Activated CD4-positive, alpha-beta T cell treated with anti-CD3 and anti-CD28 coated beads for 36 hours (primary cell): ENCODE data around the gene DUSP16. TPM values are rescaled to one million over a fixed set of nuclear protein-coding genes. Genes with fewer than 3 reads are reported as not detected.
"Not testable (repeated sequence)": the region's sequence is repeated elsewhere in the genome, so short reads cannot be mapped to it uniquely, and the experiment has no call there.

Experiments
- ATAC-seq: fragments of 200-7000 bp; cut with Tn5 transposase; one replicate; pipeline ENCODE4 v1.10.0; 2021; ENCODE audit warnings: mild to moderate bottlenecking, moderate library complexity
- CTCF ChIA-PET: fragments of 350-600 bp; sonication (Branson Sonifier 250); formaldehyde crosslinking; loops from one replicate; lab custom pipeline; 2021; ENCODE audit warnings: antibody characterized with exemption; lab: Charles Lee
- POLR2A ChIA-PET: fragments of 350-600 bp; sonication (Branson Sonifier 250); formaldehyde crosslinking; loops from one replicate; lab custom pipeline; 2021; ENCODE audit warnings: antibody characterized with exemption, inconsistent platforms; lab: Charles Lee
- DNase-seq: peaks from one replicate; pipeline ENCODE4 v3.0.0-alpha.2; 2020
- H3K27ac Mint-ChIP-seq: one replicate; pipeline ENCODE4 v1.8.0; 2021; ENCODE audit warnings: mixed read lengths
- H3K27me3 Mint-ChIP-seq: one replicate; pipeline ENCODE4 v1.8.0; 2021; ENCODE audit warnings: mixed read lengths
- H3K36me3 Mint-ChIP-seq: one replicate; pipeline ENCODE4 v1.8.0; 2021; ENCODE audit warnings: low read depth, mixed read lengths
- H3K4me1 Mint-ChIP-seq: one replicate; pipeline ENCODE4 v1.8.0; 2021; ENCODE audit warnings: mixed read lengths
- H3K4me3 Mint-ChIP-seq: one replicate; pipeline ENCODE4 v1.8.0; 2021; ENCODE audit warnings: mild to moderate bottlenecking, moderate library complexity, mixed read lengths
- H3K9me3 Mint-ChIP-seq: one replicate; pipeline ENCODE4 v1.8.0; 2021; ENCODE audit warnings: low read depth, mixed read lengths
- intact Hi-C, 2 experiments: fragments of 100-400 bp; cut with DNase I in 1 of 2; cut with micrococcal nuclease in 1 of 2; formaldehyde crosslinking; loops; one replicate each; pipeline versions ENCODE4 v1.14.2 to v1.15.1; 2022 to 2024; cut with DNase I, micrococcal nuclease
- total RNA-seq, 2 experiments: library from RNA; stranded (reverse); gene quantifications; one replicate each; pipeline ENCODE4 v1.2.3, GENCODE V29; 2021

The DUSP16 gene
- total RNA-seq, 2 experiments from 2014 or later: 39.3 to 40.4 TPM

GRCh38 chr12:12482150-12482761 lies 80.4 kb downstream of the DUSP16 start:
- DNase-seq: peak; percentile 45
- ChIA-PET POLR2A (interaction anchor here (0.7 to 1.6 kb wide), 9 partner anchors 8 to 243 kb away, joined by 3 to 8 read pairs (median 4); no protein-coding TSS in a partner anchor), CTCF (interaction anchor here (0.7 to 1.4 kb wide), 5 partner anchors 22 to 255 kb away, joined by 3 to 7 read pairs (median 4); no protein-coding TSS in a partner anchor)
- Mint-ChIP-seq H3K4me1 (peaks cover 78% of the 10 kb centered on the region), H3K4me3 (peak overlapping the region; percentile 80), H3K36me3 (peaks cover 71% of the 10 kb centered on the region), H3K27me3 (no peaks in the 10 kb centered on the region), H3K9me3 (no peaks in the 10 kb centered on the region), H3K27ac (peak overlapping the region; percentile 100)
- peak; percentile 59 for ATAC-seq
- intact Hi-C loops: loop anchor here in 1 of 2 experiments (5.0 kb wide), 1 partner anchor 235 kb away; the partner anchor contains the start of gene CDKN1B

GRCh38 chr12:12481631-12482030 lies 81.0 kb downstream of the DUSP16 start:
- peak overlapping the region; percentile 100 for H3K27ac Mint-ChIP-seq
- no peaks in the 10 kb centered on the region for H3K9me3 Mint-ChIP-seq
- peaks cover 75% of the 10 kb centered on the region for H3K36me3 Mint-ChIP-seq
- no peak for DNase-seq
- intact Hi-C loops: loop anchor here in 1 of 2 experiments (5.0 kb wide), 1 partner anchor 236 kb away; the partner anchor contains the start of gene CDKN1B
- peak overlapping the region; percentile 80 for H3K4me3 Mint-ChIP-seq
- peak; percentile 43 for ATAC-seq
- H3K4me1 Mint-ChIP-seq: peaks cover 75% of the 10 kb centered on the region
- ChIA-PET CTCF (interaction anchor here (0.6 to 1.4 kb wide), 8 partner anchors 15 to 255 kb away, joined by 3 to 7 read pairs (median 4); no protein-coding TSS in a partner anchor), POLR2A (interaction anchor here (0.6 to 1.6 kb wide), 8 partner anchors 20 to 426 kb away, joined by 3 to 8 read pairs (median 4); no protein-coding TSS in a partner anchor)
- no peaks in the 10 kb centered on the region for H3K27me3 Mint-ChIP-seq

- POLR2A ChIA-PET: interaction anchor here (0.7 to 1.4 kb wide), 3 partner anchors 18 to 246 kb away, joined by 3 to 5 read pairs (median 4); no protein-coding TSS in a partner anchor
- H3K27me3 Mint-ChIP-seq: no peaks in the 10 kb centered on the region
- DNase-seq: peak; percentile 67
- peaks cover 79% of the 10 kb centered on the region for H3K4me1 Mint-ChIP-seq
- no peaks in the 10 kb centered on the region for H3K9me3 Mint-ChIP-seq
- peak; percentile 41 for ATAC-seq
- CTCF ChIA-PET: interaction anchor here (0.6 to 1.5 kb wide), 2 partner anchors 26 to 103 kb away, joined by 3 to 5 read pairs; no protein-coding TSS in a partner anchor
- H3K4me3 Mint-ChIP-seq: peak overlapping the region; percentile 57
- intact Hi-C loops: loop anchor here in 1 of 2 experiments (5.0 kb wide), 1 partner anchor 237 kb away; the partner anchor contains the start of gene CDKN1B
- peak overlapping the region; percentile 85 for H3K27ac Mint-ChIP-seq
- peaks cover 67% of the 10 kb centered on the region for H3K36me3 Mint-ChIP-seq
Measured at GRCh38 chr12:12480074-12480473, 82.6 kb downstream of the DUSP16 start.

DNA sequence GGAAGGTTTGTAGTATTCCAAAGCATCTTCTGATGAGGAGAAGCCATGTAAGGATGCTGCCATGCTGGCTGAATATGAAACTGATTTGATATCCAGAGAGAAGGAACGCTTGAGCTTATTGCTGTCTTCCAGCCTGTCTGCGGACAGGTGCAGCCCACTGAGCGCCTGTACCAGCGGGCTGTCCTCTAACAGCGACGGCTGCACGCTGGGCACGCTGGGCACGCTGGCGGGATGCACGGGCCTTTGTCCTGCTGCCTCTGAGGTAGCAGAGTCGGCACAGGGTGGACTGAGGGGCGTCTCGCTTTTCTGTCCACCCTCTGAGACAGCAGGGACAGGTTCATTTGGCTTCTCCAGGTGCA lies 85.2 kb downstream of the DUSP16 start:
- ATAC-seq (no peak), DNase-seq (no peak)
- H3K27me3 Mint-ChIP-seq: no peaks in the 10 kb centered on the region
- peaks cover 85% of the 10 kb centered on the region for H3K4me1 Mint-ChIP-seq
- intact Hi-C loops: no loop called here
- H3K36me3 Mint-ChIP-seq: peaks cover 63% of the 10 kb centered on the region
- ChIA-PET CTCF (interaction anchor here (2.2 to 3.5 kb wide), 2 partner anchors 11 to 100 kb away, joined by 9 to 17 read pairs; no protein-coding TSS in a partner anchor), POLR2A (interaction anchor here (0.9 to 1.4 kb wide), 2 partner anchors 26 to 98 kb away, joined by 4 to 9 read pairs; no protein-coding TSS in a partner anchor)
- no peaks in the 10 kb centered on the region for H3K9me3 Mint-ChIP-seq
- no peak overlapping the region for H3K4me3 Mint-ChIP-seq
- H3K27ac Mint-ChIP-seq: peak overlapping the region; percentile 65

DNA sequence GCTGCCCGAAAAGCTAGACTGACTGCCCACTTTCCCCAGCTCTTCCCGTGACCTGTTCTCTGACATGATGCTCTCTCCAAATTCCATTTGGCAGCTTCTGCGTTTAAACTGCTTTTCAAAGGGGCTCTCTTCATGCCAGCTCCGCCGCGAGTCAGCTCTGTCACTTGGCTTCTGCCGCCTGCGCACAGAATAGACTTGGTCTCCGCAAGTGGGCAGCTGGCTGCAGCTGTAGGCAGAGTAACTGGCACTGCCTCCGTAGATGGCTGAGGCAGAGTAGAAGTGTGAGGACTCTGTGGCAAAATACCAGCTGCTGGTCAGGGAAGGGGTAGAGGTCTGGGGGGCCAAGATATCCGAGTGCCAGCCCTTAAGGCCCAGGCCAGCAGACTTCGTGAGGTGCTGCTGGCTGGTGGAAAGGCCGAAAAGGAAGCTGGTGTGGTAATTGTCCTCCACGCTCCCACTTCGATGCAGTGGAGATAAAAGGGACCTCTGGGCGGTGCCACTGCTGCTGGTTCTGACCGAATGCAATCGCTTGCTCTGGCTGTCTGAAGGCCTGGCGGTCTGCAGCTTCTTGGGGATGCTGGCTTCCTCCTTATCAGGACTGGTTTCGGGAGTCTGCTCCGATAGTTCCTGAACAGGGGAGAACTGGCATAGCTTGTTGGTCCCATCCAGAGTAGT lies 85.7 kb downstream of the DUSP16 start:
- Mint-ChIP-seq H3K27me3 (no peaks in the 10 kb centered on the region), H3K9me3 (no peaks in the 10 kb centered on the region), H3K27ac (peak overlapping the region; percentile 78), H3K36me3 (peaks cover 59% of the 10 kb centered on the region), H3K4me3 (no peak overlapping the region), H3K4me1 (peaks cover 81% of the 10 kb centered on the region)
- DNase-seq: no peak
- intact Hi-C loops: no loop called here
- POLR2A ChIA-PET: interaction anchor here (0.7 to 3.8 kb wide), 4 partner anchors 10 to 248 kb away, joined by 3 to 18 read pairs (median 4); no protein-coding TSS in a partner anchor
- CTCF ChIA-PET: interaction anchor here (0.7 to 4.2 kb wide), 5 partner anchors 10 to 100 kb away, joined by 3 to 22 read pairs (median 12); no protein-coding TSS in a partner anchor
- no peak for ATAC-seq

- Mint-ChIP-seq H3K9me3 (no peaks in the 10 kb centered on the region), H3K36me3 (peaks cover 65% of the 10 kb centered on the region), H3K4me1 (peaks cover 81% of the 10 kb centered on the region), H3K27ac (peak overlapping the region; percentile 97), H3K4me3 (peak overlapping the region; percentile 59), H3K27me3 (no peaks in the 10 kb centered on the region)
- ATAC-seq: peak; percentile 87
- POLR2A ChIA-PET: interaction anchor here (0.6 to 3.8 kb wide), 17 partner anchors 8 to 1784 kb away, joined by 3 to 27 read pairs (median 5); no protein-coding TSS in a partner anchor
- intact Hi-C loops: loop anchor here (1.0 to 2.0 kb wide), 11 partner anchors 9 to 468 kb away; partner anchors contain the start of genes DUSP16 (in 1 of the 2) and GPR19 (in 1 of the 2)
- CTCF ChIA-PET: interaction anchor here (0.9 to 4.2 kb wide), 9 partner anchors 9 to 171 kb away, joined by 3 to 22 read pairs (median 5); partner anchors contain the start of gene DUSP16
- peak; percentile 78 for DNase-seq
Measured at GRCh38 chr12:12474931-12475795, 87.5 kb downstream of the DUSP16 start.

DNA sequence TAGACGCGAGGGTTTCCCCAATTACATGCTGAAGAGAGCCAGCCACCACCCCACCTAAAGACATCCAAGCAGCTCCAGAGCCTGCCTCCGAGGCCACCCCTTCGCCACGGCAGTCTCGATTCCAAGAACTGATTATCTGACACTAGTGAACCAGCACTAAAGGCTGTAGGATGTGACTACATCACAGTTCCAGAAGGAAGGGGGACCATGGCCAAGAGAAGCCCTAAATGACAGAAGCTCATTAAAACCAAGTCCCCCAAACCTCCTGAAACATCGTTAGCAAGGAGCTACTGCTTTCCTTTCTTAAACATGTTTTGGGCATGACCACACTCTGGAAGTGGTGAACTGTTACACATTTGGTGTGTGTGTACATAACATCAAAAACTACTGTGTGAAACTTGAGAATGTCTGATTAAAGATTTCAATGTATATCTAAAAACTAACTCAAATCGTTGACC lies 88.2 kb downstream of the DUSP16 start:
- DNase-seq (peak; percentile 53), ATAC-seq (peak; percentile 47)
- Mint-ChIP-seq H3K9me3 (no peaks in the 10 kb centered on the region), H3K27ac (peak overlapping the region; percentile 97), H3K36me3 (peaks cover 63% of the 10 kb centered on the region), H3K27me3 (no peaks in the 10 kb centered on the region), H3K4me3 (peak overlapping the region; percentile 59), H3K4me1 (peaks cover 77% of the 10 kb centered on the region)
- ChIA-PET POLR2A (interaction anchor here (0.6 to 3.8 kb wide), 18 partner anchors 8 to 1785 kb away, joined by 3 to 27 read pairs (median 4); no protein-coding TSS in a partner anchor), CTCF (interaction anchor here (0.6 to 4.2 kb wide), 16 partner anchors 8 to 465 kb away, joined by 3 to 22 read pairs (median 4); partner anchors contain the start of gene DUSP16)
- intact Hi-C loops: loop anchor here (1.0 to 2.0 kb wide), 6 partner anchors 8 to 467 kb away; partner anchors contain the start of gene DUSP16 (in 1 of the 2)

DNA sequence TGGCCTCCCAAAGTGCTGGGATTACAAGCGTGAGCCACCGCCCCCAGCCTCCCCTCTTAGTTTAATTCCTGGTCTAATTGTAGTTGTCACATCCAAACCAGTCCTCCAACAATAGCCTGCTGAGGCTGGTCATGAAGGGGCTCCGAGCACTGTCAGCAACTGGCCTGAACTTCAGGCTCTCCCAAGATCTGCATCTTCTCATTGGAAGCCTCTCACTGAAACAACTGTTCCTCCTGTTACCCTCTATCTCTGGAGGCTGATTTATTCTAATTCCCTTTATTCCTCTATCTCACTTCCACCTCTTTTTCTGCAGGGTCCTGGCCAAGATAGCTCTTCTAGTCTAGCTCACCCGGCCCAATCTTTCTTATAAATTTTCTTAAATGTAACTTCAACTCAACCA lies 89.4 kb downstream of the DUSP16 start:
- H3K4me3 Mint-ChIP-seq: no peak overlapping the region
- H3K4me1 Mint-ChIP-seq: peaks cover 79% of the 10 kb centered on the region
- DNase-seq (no peak), ATAC-seq (no peak)
- H3K27me3 Mint-ChIP-seq: no peaks in the 10 kb centered on the region
- peaks cover 64% of the 10 kb centered on the region for H3K36me3 Mint-ChIP-seq
- POLR2A ChIA-PET: interaction anchor here (2.0 to 3.8 kb wide), 5 partner anchors 7 to 32 kb away, joined by 8 to 27 read pairs (median 15); no protein-coding TSS in a partner anchor
- H3K9me3 Mint-ChIP-seq: no peaks in the 10 kb centered on the region
- CTCF ChIA-PET: interaction anchor here (0.9 to 4.2 kb wide), 8 partner anchors 13 to 463 kb away, joined by 3 to 22 read pairs (median 4); partner anchors contain the start of gene DUSP16
- intact Hi-C loops: no loop called here
- H3K27ac Mint-ChIP-seq: peak overlapping the region; percentile 97

DNA sequence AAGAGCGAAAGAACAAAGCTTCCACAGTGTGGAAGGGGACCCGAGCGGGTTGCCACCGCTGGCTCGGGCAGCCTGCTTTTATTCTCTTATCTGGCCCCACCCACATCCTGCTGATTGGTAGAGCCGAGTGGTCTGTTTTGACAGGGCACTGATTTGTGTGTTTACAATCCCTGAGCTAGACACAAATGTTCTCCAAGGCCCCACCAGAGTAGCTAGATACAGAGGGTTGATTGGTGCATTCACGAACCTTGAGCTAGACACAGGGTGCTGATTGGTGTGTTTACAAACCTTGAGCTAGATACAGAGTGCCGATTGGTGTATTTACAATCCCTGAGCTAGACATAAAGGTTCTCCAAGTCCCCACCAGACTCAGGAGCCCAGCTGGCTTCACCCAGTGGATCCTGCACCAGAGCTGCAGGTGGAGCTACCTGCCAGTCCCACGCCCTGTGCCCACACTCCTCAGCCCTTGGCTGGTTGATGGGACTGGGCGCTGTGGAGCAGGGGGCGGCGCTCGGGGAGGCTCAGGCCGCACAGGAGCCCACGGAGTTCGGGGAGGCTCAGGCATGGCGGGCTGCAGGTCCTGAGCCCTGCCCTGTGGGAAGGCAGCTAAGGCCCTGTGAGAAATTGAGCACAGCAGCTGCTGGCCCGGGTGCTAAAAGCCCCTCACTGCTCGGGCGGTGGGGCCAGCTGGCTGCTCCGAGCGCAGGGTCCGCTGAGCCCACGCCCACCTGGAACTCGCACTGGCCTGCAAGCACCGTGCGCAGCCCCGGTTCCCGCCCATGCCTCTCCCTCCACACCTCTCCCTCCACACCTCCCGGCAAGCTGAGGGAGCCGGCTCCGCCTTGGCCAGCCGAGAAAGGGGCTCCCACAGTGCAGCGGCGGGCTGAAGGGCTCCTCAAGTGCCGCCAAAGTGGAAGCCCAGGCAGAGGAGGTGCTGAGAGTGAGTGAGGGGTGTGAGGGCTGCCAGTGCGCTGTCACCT lies 90.4 kb downstream of the DUSP16 start:
- Mint-ChIP-seq H3K36me3 (peaks cover 65% of the 10 kb centered on the region), H3K4me1 (peaks cover 81% of the 10 kb centered on the region)
- H3K9me3 Mint-ChIP-seq, ATAC-seq, H3K27ac Mint-ChIP-seq, H3K27me3 Mint-ChIP-seq, intact Hi-C loops, H3K4me3 Mint-ChIP-seq, DNase-seq: not testable (repeated sequence)
- ChIA-PET POLR2A (interaction anchor here (2.3 kb wide), 1 partner anchor 31 kb away, joined by 15 read pairs; no protein-coding TSS in a partner anchor), CTCF (interaction anchor here (0.6 kb wide), 2 partner anchors 34 to 264 kb away, joined by 3 read pairs; no protein-coding TSS in a partner anchor)
